Osteoblast (primary cell): Measurements from ENCODE around the gene HELZ2. TPM values are rescaled to one million over a fixed set of nuclear protein-coding genes. Genes with fewer than 3 reads are reported as not detected.

Experiments used
- DNase-seq: peaks from one replicate; pipeline ENCODE4 v3.0.0; 2011; ENCODE audit warnings: low spot score, mixed read lengths; ENCODE audit not compliant: insufficient read length; ENCODE audit errors: missing footprints
- H2AFZ ChIP-seq: 2 replicates; pipeline ENCODE4 v1.6.0; 2011; ENCODE audit warnings: mild to moderate bottlenecking, low read length
- H3K27ac ChIP-seq: 2 replicates; pipeline ENCODE4 v1.5.1; 2011; ENCODE audit warnings: mild to moderate bottlenecking, low read depth, low read length, moderate library complexity
- H3K27me3 ChIP-seq: 2 replicates; pipeline ENCODE4 v1.6.0; 2012; ENCODE audit warnings: mild to moderate bottlenecking, control low read depth, inconsistent platforms, low read length, moderate library complexity; ENCODE audit not compliant: insufficient read depth
- H3K36me3 ChIP-seq: 2 replicates; pipeline ENCODE4 v1.5.1; 2011; ENCODE audit warnings: mild to moderate bottlenecking, low read length, control low read depth, moderate library complexity; ENCODE audit not compliant: insufficient read depth
- H3K4me1 ChIP-seq: 2 replicates; pipeline ENCODE4 v1.5.1; 2011; ENCODE audit warnings: mild to moderate bottlenecking, low read length, control low read depth, moderate library complexity; ENCODE audit not compliant: insufficient read depth
- H3K4me2 ChIP-seq: 2 replicates; pipeline ENCODE4 v1.6.0; 2011; ENCODE audit warnings: mild to moderate bottlenecking, low read length; ENCODE audit not compliant: insufficient read depth
- H3K4me3 ChIP-seq: fragments of 200-600 bp; sonication (generic); 3 replicates; pipeline ENCODE4 v1.5.1; 2012; ENCODE audit warnings: mild to moderate bottlenecking, low read length, inconsistent platforms; ENCODE audit not compliant: insufficient read depth
- H3K79me2 ChIP-seq: 2 replicates; pipeline ENCODE4 v1.6.0; 2012; ENCODE audit warnings: mild to moderate bottlenecking, low read length, control low read depth, inconsistent platforms; ENCODE audit not compliant: insufficient read depth
- H3K9me3 ChIP-seq: 2 replicates; pipeline ENCODE4 v1.5.1; 2011; ENCODE audit warnings: low read depth, low read length, control low read depth
- H4K20me1 ChIP-seq: 2 replicates; pipeline ENCODE4 v1.6.0; 2012; ENCODE audit warnings: mild to moderate bottlenecking, low read length, control low read depth; ENCODE audit not compliant: insufficient read depth
- total RNA-seq: library from RNA; depleted of rRNA; stranded (reverse); fragments of >200 nt; gene quantifications from 2 replicates; pipeline ENCODE4 v1.2.3, GENCODE V29; 2012
- TF ChIP-seq, protein P1 (sequence below): IDR thresholded peaks from 2 replicates; pipeline ENCODE4 v1.5.1; 2011; ENCODE audit warnings: mild to moderate bottlenecking, low read depth, low read length, moderate library complexity; ENCODE audit errors: extremely low read depth

The HELZ2 gene
- total RNA-seq, 1 donor: 27.5 TPM

DNA sequence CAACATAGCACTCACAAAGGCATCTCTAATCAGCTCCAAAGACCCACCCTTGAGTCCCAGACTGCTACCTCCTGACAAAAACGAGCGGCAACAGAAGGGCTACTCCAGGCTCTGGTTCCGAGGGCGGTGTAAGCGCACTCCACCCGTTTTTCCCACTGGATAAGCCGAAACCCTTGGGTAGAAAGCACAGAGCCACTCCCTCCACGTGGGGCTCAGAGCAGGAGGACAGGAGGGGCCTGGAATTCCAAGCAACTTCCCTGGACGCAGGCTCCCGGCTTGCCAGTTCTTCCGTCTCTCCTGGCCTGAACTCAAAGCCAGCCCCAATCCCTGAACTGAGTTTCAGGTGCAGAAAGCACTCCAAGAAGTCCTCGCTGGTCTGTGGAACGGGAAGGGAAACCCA is 45.5 kb upstream of the HELZ2 start:
- peaks cover 21% of the 10 kb centered on the region for H3K36me3 ChIP-seq
- no peaks in the 10 kb centered on the region for H3K9me3 ChIP-seq
- TF ChIP-seq, protein P1, sequence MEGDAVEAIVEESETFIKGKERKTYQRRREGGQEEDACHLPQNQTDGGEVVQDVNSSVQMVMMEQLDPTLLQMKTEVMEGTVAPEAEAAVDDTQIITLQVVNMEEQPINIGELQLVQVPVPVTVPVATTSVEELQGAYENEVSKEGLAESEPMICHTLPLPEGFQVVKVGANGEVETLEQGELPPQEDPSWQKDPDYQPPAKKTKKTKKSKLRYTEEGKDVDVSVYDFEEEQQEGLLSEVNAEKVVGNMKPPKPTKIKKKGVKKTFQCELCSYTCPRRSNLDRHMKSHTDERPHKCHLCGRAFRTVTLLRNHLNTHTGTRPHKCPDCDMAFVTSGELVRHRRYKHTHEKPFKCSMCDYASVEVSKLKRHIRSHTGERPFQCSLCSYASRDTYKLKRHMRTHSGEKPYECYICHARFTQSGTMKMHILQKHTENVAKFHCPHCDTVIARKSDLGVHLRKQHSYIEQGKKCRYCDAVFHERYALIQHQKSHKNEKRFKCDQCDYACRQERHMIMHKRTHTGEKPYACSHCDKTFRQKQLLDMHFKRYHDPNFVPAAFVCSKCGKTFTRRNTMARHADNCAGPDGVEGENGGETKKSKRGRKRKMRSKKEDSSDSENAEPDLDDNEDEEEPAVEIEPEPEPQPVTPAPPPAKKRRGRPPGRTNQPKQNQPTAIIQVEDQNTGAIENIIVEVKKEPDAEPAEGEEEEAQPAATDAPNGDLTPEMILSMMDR: no peak
- H2AFZ ChIP-seq: no peak overlapping the region
- H3K27ac ChIP-seq: no peak overlapping the region
- H3K27me3 ChIP-seq: no peaks in the 10 kb centered on the region
- peaks cover 67% of the 10 kb centered on the region for H3K79me2 ChIP-seq
- peaks cover 24% of the 10 kb centered on the region for H4K20me1 ChIP-seq
- DNase-seq: no peak
- H3K4me2 ChIP-seq: no peak overlapping the region
- H3K4me1 ChIP-seq: no peaks in the 10 kb centered on the region
- H3K4me3 ChIP-seq: no peak overlapping the region

DNA sequence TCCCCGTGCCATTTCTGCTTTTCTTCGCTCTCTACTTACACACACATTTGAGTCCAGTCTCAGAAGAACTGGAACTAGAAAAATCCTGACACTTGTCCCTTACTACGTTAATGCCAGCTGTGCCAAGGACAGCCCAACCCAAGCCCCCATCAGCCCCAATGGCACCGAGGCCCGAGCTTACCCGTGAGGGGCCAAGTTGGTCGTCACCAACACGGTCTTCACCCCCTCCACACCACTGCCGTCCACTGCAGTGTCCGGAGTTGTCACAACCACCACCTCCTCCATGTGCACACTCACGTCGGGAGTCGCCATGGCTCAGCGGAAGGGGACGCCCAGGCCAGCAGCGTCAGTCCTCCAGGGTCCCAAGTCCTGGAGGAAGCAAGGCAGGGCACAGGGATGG is 45.0 kb upstream of the HELZ2 start:
- Histone ChIP-seq H3K27me3 (no peaks in the 10 kb centered on the region), H3K36me3 (peaks cover 21% of the 10 kb centered on the region), H3K4me1 (no peaks in the 10 kb centered on the region), H4K20me1 (peaks cover 24% of the 10 kb centered on the region), H3K4me3 (no peak overlapping the region), H3K79me2 (peaks cover 64% of the 10 kb centered on the region), H2AFZ (no peak overlapping the region), H3K4me2 (no peak overlapping the region), H3K27ac (no peak overlapping the region), H3K9me3 (no peaks in the 10 kb centered on the region)
- DNase-seq: no peak
- TF ChIP-seq, protein P1: no peak

DNA sequence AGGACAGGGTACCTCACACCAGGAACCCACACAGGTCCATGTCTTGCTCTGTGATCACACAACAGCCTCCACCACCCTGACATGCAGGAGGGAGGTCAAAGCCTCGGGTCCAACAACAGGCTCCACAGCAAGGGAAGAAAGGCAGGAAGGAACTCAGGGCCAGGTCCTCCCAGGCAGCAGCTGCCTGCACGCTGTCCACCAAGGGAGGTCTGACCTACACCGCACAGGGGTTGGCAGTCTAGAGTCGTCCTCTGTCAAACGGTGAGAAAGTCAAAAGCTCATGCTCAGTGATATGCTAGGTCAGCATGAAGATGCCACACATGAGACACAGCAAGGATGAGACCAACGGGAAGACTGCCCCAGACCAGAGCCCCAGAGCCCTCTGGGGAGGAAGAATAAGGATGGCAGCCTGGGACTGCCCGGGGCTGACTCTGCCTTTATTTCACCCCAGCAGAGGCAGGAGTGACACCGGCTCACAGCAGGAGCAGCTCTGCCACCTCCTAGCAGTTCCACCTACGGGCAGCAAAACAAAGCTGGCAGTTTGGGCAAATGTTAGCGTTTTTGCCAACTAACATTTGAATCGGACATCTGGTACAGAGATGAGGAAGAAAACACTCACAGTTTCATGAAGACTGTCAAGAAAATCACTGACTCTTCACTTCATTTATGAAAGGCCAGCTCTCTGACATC is 44.4 kb upstream of the HELZ2 start:
- H3K4me2 ChIP-seq: no peak overlapping the region
- no peak overlapping the region for H3K27ac ChIP-seq

DNA sequence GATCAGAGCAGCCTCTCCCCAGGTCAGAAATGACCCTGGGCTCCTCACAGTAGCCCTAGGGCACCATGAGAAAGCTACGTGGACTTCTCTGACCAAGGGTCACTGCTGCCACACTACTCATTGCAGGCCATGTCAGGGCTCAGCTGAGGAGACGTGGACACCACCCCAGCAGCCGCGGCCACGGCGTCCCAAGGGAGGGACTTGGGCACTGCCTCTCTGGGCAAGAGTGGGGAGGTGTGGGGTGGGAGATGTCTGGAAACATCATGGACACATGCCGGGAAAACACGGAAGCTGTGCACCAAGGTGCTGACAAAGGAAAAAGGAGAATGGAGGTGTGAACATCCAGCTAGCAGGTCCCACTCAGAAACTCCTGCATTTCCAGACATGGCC is 43.8 kb upstream of the HELZ2 start:
- Histone ChIP-seq H2AFZ (no peak overlapping the region), H3K4me2 (no peak overlapping the region), H3K27ac (no peak overlapping the region), H3K27me3 (no peaks in the 10 kb centered on the region), H3K36me3 (peaks cover 21% of the 10 kb centered on the region), H3K79me2 (peaks cover 62% of the 10 kb centered on the region), H3K4me1 (peaks cover 3% of the 10 kb centered on the region), H4K20me1 (peaks cover 31% of the 10 kb centered on the region), H3K9me3 (no peaks in the 10 kb centered on the region), H3K4me3 (no peak overlapping the region)
- peak; percentile 19 for DNase-seq
- TF ChIP-seq, protein P1: no peak

More for the DNA sequence above, 44.4 kb upstream of the HELZ2 start:
- H3K4me1 ChIP-seq: no peaks in the 10 kb centered on the region
- no peak overlapping the region for H3K4me3 ChIP-seq
- H2AFZ ChIP-seq: no peak overlapping the region
- H3K36me3 ChIP-seq: peaks cover 21% of the 10 kb centered on the region
- peaks cover 63% of the 10 kb centered on the region for H3K79me2 ChIP-seq
- H3K27me3 ChIP-seq: no peaks in the 10 kb centered on the region
- peak; percentile 60 for DNase-seq
- no peaks in the 10 kb centered on the region for H3K9me3 ChIP-seq
- peaks cover 27% of the 10 kb centered on the region for H4K20me1 ChIP-seq
- TF ChIP-seq, protein P1: no peak
